HCT116 (cell line): ENCODE results near the gene FPR3.

Experiments used
- ELF1 ChIP-seq: IDR thresholded peaks from 2 replicates; pipeline ENCODE4 v1.6.1; 2012; ENCODE audit warnings: low read depth, borderline replicate concordance
- EZH2phosphoT487 ChIP-seq: fragments of 200-600 bp; IDR thresholded peaks from 2 replicates; pipeline ENCODE4 v1.6.1; 2018; ENCODE audit warnings: antibody characterized with exemption, borderline replicate concordance
- FOSL1 ChIP-seq: IDR thresholded peaks from 2 replicates; pipeline ENCODE4 v1.6.1; 2012; ENCODE audit warnings: low read depth
- POLR2A ChIP-seq: IDR thresholded peaks from 2 replicates; pipeline ENCODE4 v1.7.0; 2011; ENCODE audit warnings: borderline replicate concordance; ENCODE audit not compliant: insufficient read depth, insufficient read length; ENCODE audit errors: extremely low read depth
- SIN3A ChIP-seq: IDR thresholded peaks from 2 replicates; pipeline ENCODE4 v1.6.1; 2012; ENCODE audit warnings: low read depth
- YY1 ChIP-seq: IDR thresholded peaks from 2 replicates; pipeline ENCODE4 v1.6.1; 2011; ENCODE audit warnings: low read length, low read depth, moderate library complexity, mild to moderate bottlenecking; ENCODE audit not compliant: insufficient replicate concordance; ENCODE audit errors: extremely low read depth
- ZFX ChIP-seq: fragments of 450-650 bp; IDR thresholded peaks from 2 replicates; pipeline ENCODE4 v1.6.1; 2017
- ZNF274 ChIP-seq: fragments of 200-500 bp; sonication (Bioruptor generic); IDR thresholded peaks from 2 replicates; pipeline ENCODE4 v1.6.1; 2014; ENCODE audit warnings: mild to moderate bottlenecking, low read depth, low read length, inconsistent platforms
- TF ChIP-seq, protein P1 (sequence below), 3 experiments: fragments of 200-600 bp in 1 of 3; sonication (generic) in 1 of 3; IDR thresholded peaks in 2 of 3; conservative IDR thresholded peaks in 1 of 3; 2 replicates each; pipeline ENCODE4 v1.5.1; 2012 to 2017; ENCODE audit warnings: low read depth in 2 of 3, low read length in 2 of 3, antibody characterized with exemption in 1 of 3, borderline replicate concordance in 1 of 3, control low read depth in 1 of 3, mild to moderate bottlenecking in 1 of 3, mixed read lengths in 1 of 3, mixed run types in 1 of 3, moderate library complexity in 1 of 3; ENCODE audit not compliant: insufficient read depth in 1 of 3
- TF ChIP-seq, protein P2 (sequence below): IDR thresholded peaks from 2 replicates; pipeline ENCODE4 v1.6.1; 2012; ENCODE audit warnings: low read depth

DNA sequence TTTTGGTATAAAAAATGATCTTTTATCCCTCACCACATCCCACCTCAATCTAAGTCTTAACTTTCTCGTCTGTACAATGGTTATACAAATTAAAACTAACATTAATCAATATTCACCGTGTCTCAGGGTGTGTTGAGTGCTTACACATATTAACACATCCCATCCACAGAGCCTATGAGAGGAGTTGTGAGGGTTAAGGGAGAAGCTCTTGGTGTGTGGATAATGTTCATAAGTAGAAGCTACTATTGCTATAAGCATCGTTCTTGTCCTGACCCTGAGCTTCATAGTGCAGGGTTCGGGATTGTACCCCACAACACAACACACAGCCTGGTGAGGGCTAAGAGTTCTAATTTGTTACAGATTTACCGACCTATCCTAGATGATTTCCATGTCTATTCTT lies 2.5 kb downstream of the FPR3 start:
- TF ChIP-seq ELF1 = no peak
- no peak for TF ChIP-seq POLR2A
- no peak for TF ChIP-seq EZH2phosphoT487
- TF ChIP-seq, protein P1, sequence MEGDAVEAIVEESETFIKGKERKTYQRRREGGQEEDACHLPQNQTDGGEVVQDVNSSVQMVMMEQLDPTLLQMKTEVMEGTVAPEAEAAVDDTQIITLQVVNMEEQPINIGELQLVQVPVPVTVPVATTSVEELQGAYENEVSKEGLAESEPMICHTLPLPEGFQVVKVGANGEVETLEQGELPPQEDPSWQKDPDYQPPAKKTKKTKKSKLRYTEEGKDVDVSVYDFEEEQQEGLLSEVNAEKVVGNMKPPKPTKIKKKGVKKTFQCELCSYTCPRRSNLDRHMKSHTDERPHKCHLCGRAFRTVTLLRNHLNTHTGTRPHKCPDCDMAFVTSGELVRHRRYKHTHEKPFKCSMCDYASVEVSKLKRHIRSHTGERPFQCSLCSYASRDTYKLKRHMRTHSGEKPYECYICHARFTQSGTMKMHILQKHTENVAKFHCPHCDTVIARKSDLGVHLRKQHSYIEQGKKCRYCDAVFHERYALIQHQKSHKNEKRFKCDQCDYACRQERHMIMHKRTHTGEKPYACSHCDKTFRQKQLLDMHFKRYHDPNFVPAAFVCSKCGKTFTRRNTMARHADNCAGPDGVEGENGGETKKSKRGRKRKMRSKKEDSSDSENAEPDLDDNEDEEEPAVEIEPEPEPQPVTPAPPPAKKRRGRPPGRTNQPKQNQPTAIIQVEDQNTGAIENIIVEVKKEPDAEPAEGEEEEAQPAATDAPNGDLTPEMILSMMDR (IDR thresholded peaks at IDR 0.05 in 2 of 3, conservative IDR thresholded peaks at IDR 0.05 in 1 of 3; ENCODE audit: borderline replicate concordance in 1 of 3, insufficient read depth in 1 of 3, low read depth in 2 of 3, low read length in 2 of 3) = no peak
- no peak for TF ChIP-seq YY1
- TF ChIP-seq ZNF274 = no peak
- TF ChIP-seq, protein P2, sequence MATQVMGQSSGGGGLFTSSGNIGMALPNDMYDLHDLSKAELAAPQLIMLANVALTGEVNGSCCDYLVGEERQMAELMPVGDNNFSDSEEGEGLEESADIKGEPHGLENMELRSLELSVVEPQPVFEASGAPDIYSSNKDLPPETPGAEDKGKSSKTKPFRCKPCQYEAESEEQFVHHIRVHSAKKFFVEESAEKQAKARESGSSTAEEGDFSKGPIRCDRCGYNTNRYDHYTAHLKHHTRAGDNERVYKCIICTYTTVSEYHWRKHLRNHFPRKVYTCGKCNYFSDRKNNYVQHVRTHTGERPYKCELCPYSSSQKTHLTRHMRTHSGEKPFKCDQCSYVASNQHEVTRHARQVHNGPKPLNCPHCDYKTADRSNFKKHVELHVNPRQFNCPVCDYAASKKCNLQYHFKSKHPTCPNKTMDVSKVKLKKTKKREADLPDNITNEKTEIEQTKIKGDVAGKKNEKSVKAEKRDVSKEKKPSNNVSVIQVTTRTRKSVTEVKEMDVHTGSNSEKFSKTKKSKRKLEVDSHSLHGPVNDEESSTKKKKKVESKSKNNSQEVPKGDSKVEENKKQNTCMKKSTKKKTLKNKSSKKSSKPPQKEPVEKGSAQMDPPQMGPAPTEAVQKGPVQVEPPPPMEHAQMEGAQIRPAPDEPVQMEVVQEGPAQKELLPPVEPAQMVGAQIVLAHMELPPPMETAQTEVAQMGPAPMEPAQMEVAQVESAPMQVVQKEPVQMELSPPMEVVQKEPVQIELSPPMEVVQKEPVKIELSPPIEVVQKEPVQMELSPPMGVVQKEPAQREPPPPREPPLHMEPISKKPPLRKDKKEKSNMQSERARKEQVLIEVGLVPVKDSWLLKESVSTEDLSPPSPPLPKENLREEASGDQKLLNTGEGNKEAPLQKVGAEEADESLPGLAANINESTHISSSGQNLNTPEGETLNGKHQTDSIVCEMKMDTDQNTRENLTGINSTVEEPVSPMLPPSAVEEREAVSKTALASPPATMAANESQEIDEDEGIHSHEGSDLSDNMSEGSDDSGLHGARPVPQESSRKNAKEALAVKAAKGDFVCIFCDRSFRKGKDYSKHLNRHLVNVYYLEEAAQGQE = no peak
- no peak for TF ChIP-seq FOSL1
- no peak for TF ChIP-seq ZFX
- no peak for TF ChIP-seq SIN3A
